OCI-LY3 (cell line): ENCODE measurements around the gene MACF1.

Experiments used
- H2AFZ ChIP-seq: fragments of 200-600, 300-600 bp; shearing (Covaris generic); 2 replicates; pipeline ENCODE4 v1.6.0; 2014; ENCODE audit warnings: antibody characterized with exemption, low read depth, low read length
- H3K27ac ChIP-seq: fragments of 200-600, 300-600 bp; sonication (generic); 2 replicates; pipeline ENCODE4 v1.5.1; 2014; ENCODE audit warnings: mild to moderate bottlenecking, low read length, moderate library complexity, mixed read lengths
- H3K27me3 ChIP-seq: fragments of 200-600, 300-600 bp; sonication (generic); 2 replicates; pipeline ENCODE4 v1.6.1; 2014; ENCODE audit warnings: low read depth, low read length, mixed read lengths
- H3K36me3 ChIP-seq: fragments of 200-600, 300-600 bp; sonication (generic); replicated peaks from 2 replicates; pipeline ENCODE3; 2014; ENCODE audit warnings: low read depth, low read length, mixed read lengths
- H3K4me1 ChIP-seq: fragments of 300-600, 200-600 bp; sonication (generic); 2 replicates; pipeline ENCODE4 v1.6.1; 2014; ENCODE audit warnings: low read length, mixed read lengths
- H3K4me2 ChIP-seq: fragments of 200-600, 300-600 bp; sonication (generic); 2 replicates; pipeline ENCODE4 v1.6.1; 2014; ENCODE audit warnings: low read length, mixed read lengths
- H3K4me3 ChIP-seq: fragments of 300-600, 200-600 bp; sonication (generic); 2 replicates; pipeline ENCODE4 v1.5.1; 2014; ENCODE audit warnings: antibody characterized with exemption, mild to moderate bottlenecking, low read length, moderate library complexity
- H3K79me2 ChIP-seq: fragments of 300-600, 200-600 bp; shearing (Covaris generic); 2 replicates; pipeline ENCODE4 v1.6.1; 2014; ENCODE audit warnings: mild to moderate bottlenecking, low read length, mixed read lengths
- H3K9ac ChIP-seq: fragments of 300-600, 200-600 bp; shearing (Covaris generic); 2 replicates; pipeline ENCODE4 v1.6.0; 2014; ENCODE audit warnings: mild to moderate bottlenecking, low read length, moderate library complexity
- H3K9me3 ChIP-seq: fragments of 200-600, 300-600 bp; shearing (Covaris generic); 2 replicates; pipeline ENCODE4 v1.6.1; 2014; ENCODE audit warnings: low read length, mixed read lengths; ENCODE audit not compliant: insufficient read depth
- H4K20me1 ChIP-seq: fragments of 200-600, 300-600 bp; sonication (generic); 2 replicates; pipeline ENCODE4 v1.6.1; 2016; ENCODE audit warnings: low read length, mixed read lengths; ENCODE audit not compliant: insufficient read depth
- CTCF ChIP-seq: fragments of 200-600, 300-600 bp; sonication (generic); IDR thresholded peaks from 2 replicates; pipeline ENCODE4 v1.5.1; 2014; ENCODE audit warnings: antibody characterized with exemption, low read length, low read depth
- EZH2phosphoT487 ChIP-seq: fragments of 200-600 bp; shearing (Covaris generic); IDR thresholded peaks from 2 replicates; pipeline ENCODE4 v1.6.1; 2018; ENCODE audit warnings: antibody characterized with exemption, mixed run types, low read depth

MACF1 gene

GRCh38 chr1:39335216-39335615, 130.7 kb downstream of the MACF1 start:
- Histone ChIP-seq H3K9ac (no peak overlapping the region), H3K27me3 (no peaks in the 10 kb centered on the region), H3K36me3 (no peaks in the 10 kb centered on the region), H3K27ac (no peak overlapping the region), H3K4me1 (no peaks in the 10 kb centered on the region), H3K79me2 (no peaks in the 10 kb centered on the region), H4K20me1 (no peaks in the 10 kb centered on the region), H2AFZ (no peak overlapping the region), H3K4me3 (no peak overlapping the region), H3K4me2 (no peak overlapping the region), H3K9me3 (no peaks in the 10 kb centered on the region)
- no peak for TF ChIP-seq CTCF
- TF ChIP-seq EZH2phosphoT487 = no peak

- Histone ChIP-seq H3K4me2 (no peak overlapping the region), H3K36me3 (no peaks in the 10 kb centered on the region), H3K27me3 (no peaks in the 10 kb centered on the region), H3K9ac (no peak overlapping the region), H3K9me3 (no peaks in the 10 kb centered on the region), H3K27ac (no peak overlapping the region), H2AFZ (no peak overlapping the region), H3K4me3 (no peak overlapping the region), H3K4me1 (no peaks in the 10 kb centered on the region), H4K20me1 (no peaks in the 10 kb centered on the region), H3K79me2 (no peaks in the 10 kb centered on the region)
- TF ChIP-seq CTCF (no peak), EZH2phosphoT487 (no peak)
Observed at GRCh38 chr1:39337067-39337466, 132.6 kb downstream of the MACF1 start.

GRCh38 chr1:39342776-39343175, 138.3 kb downstream of the MACF1 start:
- H4K20me1 ChIP-seq = no peaks in the 10 kb centered on the region
- no peaks in the 10 kb centered on the region for H3K9me3 ChIP-seq
- no peak overlapping the region for H3K4me3 ChIP-seq
- H3K27ac ChIP-seq = no peak overlapping the region
- H3K4me2 ChIP-seq = no peak overlapping the region
- H3K79me2 ChIP-seq = no peaks in the 10 kb centered on the region
- no peaks in the 10 kb centered on the region for H3K36me3 ChIP-seq
- H3K27me3 ChIP-seq = no peaks in the 10 kb centered on the region
- H3K4me1 ChIP-seq = no peaks in the 10 kb centered on the region
- no peak for TF ChIP-seq CTCF
- no peak for TF ChIP-seq EZH2phosphoT487
- no peak overlapping the region for H2AFZ ChIP-seq
- H3K9ac ChIP-seq = no peak overlapping the region

GRCh38 chr1:39344394-39345154, 140.1 kb downstream of the MACF1 start:
- no peaks in the 10 kb centered on the region for H3K27me3 ChIP-seq
- no peaks in the 10 kb centered on the region for H3K79me2 ChIP-seq
- H3K9ac ChIP-seq = no peak overlapping the region
- H3K4me1 ChIP-seq = no peaks in the 10 kb centered on the region
- no peaks in the 10 kb centered on the region for H3K36me3 ChIP-seq
- TF ChIP-seq EZH2phosphoT487 = no peak
- TF ChIP-seq CTCF = no peak
- no peak overlapping the region for H3K4me2 ChIP-seq
- no peaks in the 10 kb centered on the region for H3K9me3 ChIP-seq
- H3K27ac ChIP-seq = no peak overlapping the region
- H2AFZ ChIP-seq = no peak overlapping the region
- H3K4me3 ChIP-seq = no peak overlapping the region
- H4K20me1 ChIP-seq = no peaks in the 10 kb centered on the region
